ENCODE results near the gene BBC3.

BBC3 gene

GRCh38 chr19:47179653-47180310 is 51.2 kb downstream of the BBC3 start:
- FAIRE-seq: no peak
- no peak for TF ChIP-seq POLR2AphosphoS5 (IDR thresholded peaks at IDR 0.05; ENCODE audit: low read depth, low read length)
- TF ChIP-seq TAF1 (IDR thresholded peaks at IDR 0.05; ENCODE audit: borderline replicate concordance, low read depth, low read length): no peak
- TF ChIP-seq POLR2A (IDR thresholded peaks at IDR 0.05; ENCODE audit: low read depth, low read length): no peak
- DNase-seq (ENCODE audit: insufficient read length): no peak

GRCh38 chr19:47176627-47177090 is 54.3 kb downstream of the BBC3 start:
- DNase-seq (ENCODE audit: insufficient read length) (no peak), FAIRE-seq (no peak)
- TF ChIP-seq POLR2A (IDR thresholded peaks at IDR 0.05; ENCODE audit: low read depth, low read length) (no peak), TAF1 (IDR thresholded peaks at IDR 0.05; ENCODE audit: borderline replicate concordance, low read depth, low read length) (no peak), POLR2AphosphoS5 (IDR thresholded peaks at IDR 0.05; ENCODE audit: low read depth, low read length) (no peak)

GRCh38 chr19:47176071-47176626 is 54.9 kb downstream of the BBC3 start:
- FAIRE-seq (no peak), DNase-seq (ENCODE audit: insufficient read length) (no peak)
- TF ChIP-seq TAF1 (IDR thresholded peaks at IDR 0.05; ENCODE audit: borderline replicate concordance, low read depth, low read length): no peak
- TF ChIP-seq POLR2AphosphoS5 (IDR thresholded peaks at IDR 0.05; ENCODE audit: low read depth, low read length): no peak
- TF ChIP-seq POLR2A (IDR thresholded peaks at IDR 0.05; ENCODE audit: low read depth, low read length): no peak

- FAIRE-seq (no peak), DNase-seq (ENCODE audit: insufficient read length) (no peak)
- no peak for TF ChIP-seq TAF1 (IDR thresholded peaks at IDR 0.05; ENCODE audit: borderline replicate concordance, low read depth, low read length)
- TF ChIP-seq POLR2AphosphoS5 (IDR thresholded peaks at IDR 0.05; ENCODE audit: low read depth, low read length): no peak
- TF ChIP-seq POLR2A (IDR thresholded peaks at IDR 0.05; ENCODE audit: low read depth, low read length): no peak
Measured at GRCh38 chr19:47172666-47173455, 58.1 kb downstream of the BBC3 start.
